IMR-90 (cell line): ENCODE measurements around the gene CCDC150. TPM values are rescaled to one million over a fixed set of nuclear protein-coding genes. Genes with fewer than 3 reads are reported as not detected.

Experiments
- ATAC-seq: fragments of 200-7000 bp; cut with Tn5 transposase; 2 replicates; pipeline ENCODE4 v1.9.1; 2020; ENCODE audit warnings: low read depth, mild to moderate bottlenecking, moderate library complexity
- BruUV-seq: library from RNA; stranded (reverse); fragments of 400-500 nt; replicated peaks from 2 replicates; lab custom pipeline; 2021; lab: Mats Ljungman, UMichigan
- CTCF ChIA-PET: fragments of 300-600 bp; formaldehyde crosslinking; extraction: SDS; loops from one replicate; lab custom pipeline; 2021; ENCODE audit warnings: antibody characterized with exemption; lab: Yijun Ruan, JAX
- POLR2A ChIA-PET: fragments of 300-600 bp; sonication (Branson Sonifier 250); formaldehyde crosslinking; loops from one replicate; lab custom pipeline; 2022; ENCODE audit warnings: antibody characterized with exemption; ENCODE audit not compliant: unreplicated experiment; lab: Charles Lee
- DNase-seq: peaks from one replicate; pipeline ENCODE4 v3.0.0; 2013
- H2AFZ ChIP-seq: replicated peaks from 2 replicates; pipeline ENCODE3; 2013; ENCODE audit warnings: low read length, mild to moderate bottlenecking; ENCODE audit not compliant: poor library complexity
- H2AK5ac ChIP-seq: 2 replicates; pipeline ENCODE4 v1.6.1; 2013; ENCODE audit warnings: low read depth, low read length, inconsistent platforms
- H2AK9ac ChIP-seq: replicated peaks from 2 replicates; pipeline ENCODE3; 2013; ENCODE audit warnings: mild to moderate bottlenecking, low read depth, low read length, moderate library complexity; ENCODE audit not compliant: poor library complexity
- H2BK120ac ChIP-seq: 2 replicates; pipeline ENCODE4 v1.6.1; 2013; ENCODE audit warnings: low read depth, low read length, inconsistent platforms
- H2BK15ac ChIP-seq: 3 replicates; pipeline ENCODE4 v1.6.1; 2013; ENCODE audit warnings: low read depth, low read length, inconsistent platforms
- H2BK20ac ChIP-seq: 2 replicates; pipeline ENCODE4 v1.6.1; 2013; ENCODE audit warnings: low read depth, mild to moderate bottlenecking, inconsistent platforms, low read length, moderate library complexity
- H2BK5ac ChIP-seq: 2 replicates; pipeline ENCODE4 v1.6.1; 2013; ENCODE audit warnings: mild to moderate bottlenecking, low read depth, low read length, inconsistent platforms; ENCODE audit not compliant: poor library complexity, severe bottlenecking
- H3K14ac ChIP-seq: replicated peaks from 2 replicates; pipeline ENCODE4 v1.6.1; 2013; ENCODE audit warnings: low read depth, low read length, inconsistent platforms
- H3K18ac ChIP-seq: 2 replicates; pipeline ENCODE4 v1.6.1; 2013; ENCODE audit warnings: low read depth, low read length, control low read depth
- H3K23ac ChIP-seq: 2 replicates; pipeline ENCODE4 v1.6.1; 2013; ENCODE audit warnings: low read depth, low read length, inconsistent platforms
- H3K27ac ChIP-seq: 2 replicates; pipeline ENCODE4 v1.5.1; 2013; ENCODE audit warnings: mild to moderate bottlenecking, control low read depth, low read length; ENCODE audit not compliant: insufficient read depth
- H3K27me3 ChIP-seq: 2 replicates; pipeline ENCODE4 v1.6.1; 2013; ENCODE audit warnings: low read length; ENCODE audit not compliant: control insufficient read depth, insufficient read depth
- H3K36me3 ChIP-seq: 2 replicates; pipeline ENCODE4 v1.6.1; 2013; ENCODE audit warnings: low read length, mixed read lengths; ENCODE audit not compliant: control insufficient read depth, insufficient read depth
- H3K4ac ChIP-seq: 2 replicates; pipeline ENCODE4 v1.6.1; 2013; ENCODE audit warnings: low read depth, low read length, inconsistent platforms
- H3K4me1 ChIP-seq: 2 replicates; pipeline ENCODE4 v1.6.1; 2013; ENCODE audit warnings: low read length, mixed read lengths; ENCODE audit not compliant: control insufficient read depth, insufficient read depth
- H3K4me2 ChIP-seq: 2 replicates; pipeline ENCODE4 v1.6.1; 2013; ENCODE audit warnings: low read depth, mild to moderate bottlenecking, control low read depth, low read length, moderate library complexity
- H3K4me3 ChIP-seq: 2 replicates; pipeline ENCODE4 v1.5.1; 2013; ENCODE audit warnings: low read depth, mild to moderate bottlenecking, control low read depth, low read length, moderate library complexity; ENCODE audit not compliant: insufficient read depth
- H3K56ac ChIP-seq: 2 replicates; pipeline ENCODE4 v1.6.1; 2013; ENCODE audit warnings: low read length, inconsistent platforms; ENCODE audit not compliant: insufficient read depth; ENCODE audit errors: extremely low read depth
- H3K79me1 ChIP-seq, 2 experiments: 2 replicates each; pipeline ENCODE4 v1.6.1; 2013; ENCODE audit warnings: low read length in 2 of 2, inconsistent platforms in 1 of 2, low read depth in 1 of 2
- H3K9ac ChIP-seq: 2 replicates; pipeline ENCODE4 v1.6.1; 2013; ENCODE audit warnings: low read depth, low read length, control low read depth
- H3K9me1 ChIP-seq: 2 replicates; pipeline ENCODE4 v1.6.1; 2013; ENCODE audit warnings: low read length, inconsistent platforms; ENCODE audit not compliant: insufficient read depth
- H3K9me3 ChIP-seq: 2 replicates; pipeline ENCODE4 v1.6.1; 2013; ENCODE audit warnings: low read length; ENCODE audit not compliant: control insufficient read depth, insufficient read depth
- H4K20me1 ChIP-seq: 2 replicates; pipeline ENCODE4 v1.6.1; 2013; ENCODE audit warnings: low read length, inconsistent platforms; ENCODE audit not compliant: insufficient read depth
- H4K5ac ChIP-seq: 2 replicates; pipeline ENCODE4 v1.6.1; 2013; ENCODE audit warnings: mild to moderate bottlenecking, low read depth, low read length, control low read depth
- H4K8ac ChIP-seq, 2 experiments: 2 replicates each; pipeline ENCODE4 v1.6.1; 2013; ENCODE audit warnings: low read depth in 2 of 2, low read length in 2 of 2, control low read depth in 1 of 2, inconsistent platforms in 1 of 2
- H4K91ac ChIP-seq: 2 replicates; pipeline ENCODE4 v1.6.1; 2013; ENCODE audit warnings: low read depth, low read length, inconsistent platforms; ENCODE audit not compliant: insufficient read depth
- CEBPB ChIP-seq: IDR thresholded peaks from 2 replicates; pipeline ENCODE4 v1.6.1; 2012; ENCODE audit warnings: low read depth, low read length, improper control_type of control experiment
- CTCF ChIP-seq: conservative IDR thresholded peaks from 2 replicates; pipeline ENCODE4 v1.5.1; 2012; ENCODE audit warnings: mild to moderate bottlenecking, low read depth, low read length, improper control_type of control experiment
- MAFK ChIP-seq: IDR thresholded peaks from 2 replicates; pipeline ENCODE4 v1.6.1; 2012; ENCODE audit warnings: low read depth, low read length, improper control_type of control experiment
- MAZ ChIP-seq: IDR thresholded peaks from 2 replicates; pipeline ENCODE4 v1.6.1; 2012; ENCODE audit warnings: low read depth, mild to moderate bottlenecking, low read length, improper control_type of control experiment, moderate library complexity, borderline replicate concordance
- WGBS, 2 experiments: methylation state at CpG; one replicate each; pipeline versions ENCODE4 v1.1.5 to v1.1.7; 2013; ENCODE audit warnings: missing lambda C conversion rate in 2 of 2; ENCODE audit not compliant: insufficient read length in 1 of 2; ENCODE audit errors: extremely low coverage in 2 of 2; 5-methylcytosine and 5-hydroxymethylcytosine counted together
- dilution Hi-C: fragments of 300-500 bp; cut with HindIII; formaldehyde crosslinking; loops from one replicate; pipeline ENCODE4 v1.14.3; 2018; ENCODE audit warnings: low sequenced_read_pairs; ENCODE audit not compliant: unreplicated experiment
- in situ Hi-C: fragments of 300-500 bp; cut with MboI; formaldehyde crosslinking; loops from 3 replicates; pipeline ENCODE4 v1.14.3; 2019; ENCODE audit warnings: low sequenced_read_pairs, inconsistent platforms, mixed read lengths
- intact Hi-C: fragments of 100-400 bp; cut with micrococcal nuclease; formaldehyde crosslinking; loops from 2 replicates; pipeline ENCODE4 v1.10.0; 2022
- polyA plus RNA-seq, 3 experiments: library from polyadenylated mRNA; depleted of rRNA; stranded (reverse); fragments of >200 nt; gene quantifications; 2 replicates each; pipeline ENCODE4 v1.2.3, GENCODE V29; 2012; ENCODE audit warnings: low replicate concordance in 1 of 3
- total RNA-seq: library from RNA; depleted of rRNA; stranded (reverse); fragments of >200 nt; gene quantifications from 2 replicates; pipeline ENCODE4 v1.2.3, GENCODE V29; 2012

The CCDC150 gene
- total and polyA plus RNA-seq, 2 of the 4 experiments (the other 2 are of a cell fraction), result 3.8 to 4.3 TPM

GRCh38 chr2:196640031-196640548, 575 bp downstream of the CCDC150 start:
- Histone ChIP-seq H4K20me1 (no peaks in the 10 kb centered on the region), H3K9me1 (no peaks in the 10 kb centered on the region), H3K14ac (0 out of 2 replicates have a peak overlapping the region, but pooled peaks have one; percentile 29), H3K27ac (no peak overlapping the region; the same call in 1 of the 2 replicates), H2BK5ac (no peak overlapping the region), H2BK15ac (no peak overlapping the region), H4K91ac (no peak overlapping the region), H2AK5ac (no peak overlapping the region), H3K4ac (peak overlapping the region; percentile 62; the same call in 1 of the 2 replicates), H4K5ac (no peak overlapping the region), H3K4me1 (no peaks in the 10 kb centered on the region), H2AK9ac (peak overlapping the region; percentile 38), H2AFZ (peak overlapping the region; percentile 100), H3K9me3 (no peaks in the 10 kb centered on the region), H2BK120ac (no peak overlapping the region), H4K8ac (peak overlapping the region in 1 of 2 experiments; percentile 64; a peak in 2 of 4 replicates), H3K36me3 (no peaks in the 10 kb centered on the region), H3K9ac (peak overlapping the region; percentile 61; the same call in 1 of the 2 replicates), H3K27me3 (no peaks in the 10 kb centered on the region), H2BK20ac (no peak overlapping the region), H3K79me1 (peaks cover 5 to 38% of the 10 kb centered on the region in 2 experiments), H3K4me3 (peak overlapping the region; percentile 93), H3K18ac (no peak overlapping the region), H3K23ac (peak overlapping the region; percentile 76), H3K56ac (peak overlapping the region; percentile 43; the same call in 1 of the 2 replicates), H3K4me2 (peak overlapping the region; percentile 86)
- POLR2A ChIA-PET, result no interaction called here
- in situ Hi-C loops, result no loop called here
- dilution Hi-C loops, result no loop called here
- no TSS peak for BruUV-seq
- no peak for DNase-seq
- intact Hi-C loops, result no loop called here
- no CpG with 5 or more reads among the region's 12 CpGs for WGBS, 2 experiments
- CTCF ChIA-PET, result no interaction called here
- no peak for TF ChIP-seq CTCF
- no peak for TF ChIP-seq CEBPB
- TF ChIP-seq MAFK, result no peak
- no peak for TF ChIP-seq MAZ
- no peak for ATAC-seq
